GM18870 (cell line): Measurements from ENCODE around the gene MARCHF9.

Experiments used
- ATAC-seq: cut with Tn5 transposase; IDR thresholded peaks from one replicate; pipeline ENCODE4 v1.9.1; 2021; ENCODE audit warnings: moderate library complexity; ENCODE audit not compliant: unreplicated experiment

The MARCHF9 gene

DNA sequence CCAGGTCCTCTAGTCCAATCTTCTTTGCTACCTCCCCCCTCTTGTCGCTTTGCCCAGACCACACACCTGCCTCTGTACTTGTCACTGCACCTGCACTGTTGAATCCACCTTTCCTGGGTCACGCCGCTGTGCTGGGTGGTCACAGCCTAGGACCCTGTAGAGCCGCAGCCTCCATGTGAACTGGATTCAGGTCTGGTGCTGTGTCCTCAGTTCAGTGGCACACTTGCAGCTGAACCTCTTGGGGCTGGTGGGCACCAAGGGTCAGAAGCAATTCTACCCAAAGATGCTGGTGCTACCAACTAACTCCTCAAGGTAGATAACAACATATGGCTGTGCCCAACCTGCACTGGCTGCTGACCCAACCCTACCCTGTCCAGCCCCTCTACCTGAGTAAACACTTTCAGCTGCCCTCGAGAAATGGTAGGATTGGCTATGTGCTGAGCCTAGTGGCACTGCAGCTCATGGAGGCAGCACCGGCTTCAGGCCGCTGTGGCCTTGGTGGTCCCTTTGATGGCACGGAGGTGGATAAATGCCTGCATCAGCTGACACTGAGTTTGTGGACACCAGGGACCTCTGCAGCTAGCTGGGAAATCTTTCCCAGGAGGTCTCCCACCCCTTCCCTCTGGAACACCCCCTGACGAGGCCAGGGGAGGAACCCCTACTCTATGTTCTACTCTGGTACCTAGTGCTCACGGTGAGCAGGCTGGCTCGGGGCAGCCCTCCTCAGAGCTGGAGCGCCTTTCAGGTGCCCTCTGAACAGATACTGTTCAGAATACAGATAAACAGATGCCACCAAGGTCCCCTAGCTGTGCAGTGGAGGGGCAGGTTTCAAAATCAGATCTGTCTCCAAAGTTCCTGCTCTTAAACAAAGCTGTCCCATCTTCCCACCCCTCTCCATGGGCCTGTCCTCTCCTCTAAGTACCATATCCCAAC lies 30.6 kb upstream of the MARCHF9 start:
- no peak for ATAC-seq

DNA sequence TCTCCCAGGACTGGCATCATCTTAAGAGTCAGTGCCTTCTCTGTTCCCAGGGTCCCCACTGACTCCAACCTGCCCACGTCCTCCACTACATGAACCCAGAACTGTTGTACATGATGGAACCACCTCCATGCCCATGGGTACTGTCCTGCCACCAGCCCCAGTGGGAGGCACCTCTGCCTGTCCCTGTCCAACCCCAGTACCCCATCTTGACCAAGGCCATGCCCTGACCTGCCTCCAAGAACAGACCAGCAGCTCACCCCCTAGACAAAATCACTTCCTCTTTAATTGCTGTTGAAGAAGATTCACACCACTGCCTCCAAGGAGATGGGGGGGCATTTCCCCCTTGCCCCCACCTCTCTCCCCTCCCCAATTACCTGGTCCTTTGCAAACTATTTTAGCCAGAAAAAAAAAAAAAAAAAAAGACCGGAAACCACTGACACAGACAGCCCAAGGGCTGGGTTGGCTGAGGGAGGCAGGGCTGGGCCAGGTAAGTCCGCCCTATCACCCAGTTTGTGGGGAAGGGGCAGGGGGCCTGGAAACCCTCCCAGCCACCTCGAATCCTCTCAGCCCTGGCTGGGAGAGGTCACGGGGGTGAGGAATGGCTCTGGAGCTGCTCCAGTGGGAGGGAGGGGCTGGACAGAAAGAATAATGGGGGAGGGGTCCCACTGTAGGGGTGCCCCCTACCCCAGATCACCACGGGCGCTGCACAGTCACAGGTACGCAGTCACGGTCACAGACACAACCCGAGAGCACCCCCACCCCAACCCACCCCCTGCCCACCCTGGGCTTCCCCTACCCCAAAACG lies 29.8 kb upstream of the MARCHF9 start:
- ATAC-seq = no peak

DNA sequence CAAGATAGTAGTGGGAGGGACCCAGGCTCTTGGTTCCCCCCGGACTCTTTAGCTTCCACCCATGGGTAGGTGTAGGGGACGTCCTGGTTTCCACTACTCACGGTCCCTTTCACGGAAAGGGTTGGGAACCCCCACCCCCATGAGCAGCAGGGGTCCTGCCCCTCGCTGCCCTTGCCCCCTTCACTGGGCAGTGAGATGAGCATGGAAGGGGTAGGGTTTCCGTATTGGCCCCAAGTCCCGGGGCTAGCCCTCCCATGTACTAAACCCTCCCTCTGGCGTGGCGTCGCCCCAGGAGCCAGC lies 29.1 kb upstream of the MARCHF9 start:
- ATAC-seq = no peak

DNA sequence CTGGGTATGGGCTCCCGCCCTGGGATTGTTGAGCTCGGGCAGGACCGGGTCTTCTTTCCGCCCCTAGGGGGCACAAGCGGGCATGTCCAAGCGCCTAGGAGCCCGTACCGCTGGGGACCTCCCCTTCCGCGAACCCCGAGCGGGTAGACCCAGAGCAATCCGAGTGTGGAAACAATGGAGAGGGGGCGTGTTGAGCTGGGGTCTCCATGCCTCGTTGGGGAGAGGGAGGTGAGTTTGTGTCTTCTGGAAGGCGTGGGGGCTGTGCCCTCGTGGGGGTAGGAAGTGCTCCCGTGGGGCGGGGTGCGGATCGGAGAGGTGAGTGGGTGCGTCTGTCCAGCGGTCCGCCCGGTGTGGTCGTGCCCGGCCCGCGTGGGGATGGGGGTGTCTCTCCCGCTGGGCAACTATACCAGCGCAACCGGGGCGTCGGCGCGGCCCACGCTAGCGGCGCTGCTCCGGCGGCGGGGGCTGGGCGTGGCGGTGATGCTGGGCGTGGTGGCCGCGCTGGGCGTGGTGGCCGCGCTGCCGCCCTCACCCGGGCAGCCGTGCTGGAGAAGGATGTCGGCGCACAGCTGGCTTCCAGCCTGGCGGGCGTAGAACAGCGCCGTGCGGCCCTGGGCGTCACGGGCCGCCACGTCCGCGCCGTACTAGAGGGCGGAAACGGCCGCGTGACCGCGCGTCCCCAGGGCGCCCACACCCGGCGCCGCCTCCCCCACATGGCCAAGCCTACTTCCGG lies 28.6 kb upstream of the MARCHF9 start:
- no peak for ATAC-seq

DNA sequence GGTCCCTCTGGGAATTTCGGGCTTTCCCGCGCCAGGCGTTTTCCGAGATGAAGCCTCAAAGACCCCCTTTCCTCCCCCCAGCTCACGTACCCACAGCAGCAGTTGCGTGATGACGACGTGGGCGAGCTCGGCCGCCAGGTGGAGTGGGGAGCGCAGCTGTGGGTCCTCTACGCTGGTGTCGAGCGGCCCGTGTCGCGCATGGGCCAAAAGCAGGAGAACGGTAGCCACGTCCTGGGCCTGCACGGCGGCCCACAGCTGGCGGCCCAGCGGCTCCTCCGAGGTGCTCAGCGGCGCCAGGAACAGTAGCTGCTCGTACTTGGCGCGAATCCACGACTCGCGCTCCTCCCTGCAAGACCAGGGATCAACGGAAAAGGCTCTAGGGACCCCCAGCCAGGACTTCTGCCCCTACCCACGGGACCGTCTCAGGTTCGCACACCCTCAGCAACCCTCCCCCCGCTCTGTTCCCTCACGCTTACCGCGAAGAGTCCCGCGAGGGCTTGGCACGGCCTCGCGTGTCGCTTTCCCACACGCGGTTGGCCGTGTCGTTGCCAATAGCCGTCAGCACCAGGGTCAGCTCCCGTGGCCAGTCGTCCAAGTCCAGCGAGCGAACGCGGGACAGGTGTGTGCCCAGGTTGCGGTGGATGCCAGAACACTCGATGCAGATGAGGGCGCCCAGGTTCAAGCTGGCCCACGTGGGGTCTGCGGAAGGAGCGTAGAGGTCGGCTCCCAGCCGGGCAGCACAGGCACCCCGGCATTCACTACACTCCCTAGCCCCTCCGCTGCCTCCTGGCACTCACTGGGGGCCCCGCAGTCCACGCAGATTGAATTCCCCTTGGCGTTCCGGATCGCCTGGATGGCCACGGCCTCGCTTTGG lies 27.8 kb upstream of the MARCHF9 start:
- ATAC-seq = no peak

DNA sequence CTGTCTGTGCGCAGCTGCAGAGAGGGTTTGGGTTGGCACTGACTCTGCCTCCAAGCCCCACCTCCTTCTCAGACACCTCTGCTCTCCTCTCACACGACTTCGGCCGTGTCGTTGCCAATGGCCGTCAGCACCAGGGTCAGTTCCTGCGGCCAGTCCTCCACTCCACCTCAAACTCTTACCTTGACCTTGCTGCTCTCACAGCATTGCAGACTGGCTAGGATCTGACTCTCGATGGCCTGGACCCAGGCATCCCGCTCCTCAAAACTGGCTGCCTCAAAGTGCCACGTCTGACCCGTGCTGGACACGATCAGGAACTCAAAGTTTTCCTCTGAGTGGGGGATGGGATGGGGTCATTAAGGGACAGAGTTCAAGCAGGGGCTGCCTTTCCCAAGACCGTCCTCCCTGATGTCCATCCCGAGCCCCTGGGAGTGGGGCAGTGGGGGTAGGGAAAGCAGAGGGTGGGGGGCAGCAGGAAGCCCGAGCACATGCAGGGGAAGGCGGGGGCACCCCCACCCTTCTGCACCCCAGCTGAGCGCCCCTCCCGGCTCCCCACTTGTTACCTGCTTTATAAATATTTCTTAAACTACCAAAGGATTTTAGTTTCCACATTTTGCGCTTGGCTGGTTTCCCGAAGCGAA lies 27.0 kb upstream of the MARCHF9 start:
- ATAC-seq = no peak

DNA sequence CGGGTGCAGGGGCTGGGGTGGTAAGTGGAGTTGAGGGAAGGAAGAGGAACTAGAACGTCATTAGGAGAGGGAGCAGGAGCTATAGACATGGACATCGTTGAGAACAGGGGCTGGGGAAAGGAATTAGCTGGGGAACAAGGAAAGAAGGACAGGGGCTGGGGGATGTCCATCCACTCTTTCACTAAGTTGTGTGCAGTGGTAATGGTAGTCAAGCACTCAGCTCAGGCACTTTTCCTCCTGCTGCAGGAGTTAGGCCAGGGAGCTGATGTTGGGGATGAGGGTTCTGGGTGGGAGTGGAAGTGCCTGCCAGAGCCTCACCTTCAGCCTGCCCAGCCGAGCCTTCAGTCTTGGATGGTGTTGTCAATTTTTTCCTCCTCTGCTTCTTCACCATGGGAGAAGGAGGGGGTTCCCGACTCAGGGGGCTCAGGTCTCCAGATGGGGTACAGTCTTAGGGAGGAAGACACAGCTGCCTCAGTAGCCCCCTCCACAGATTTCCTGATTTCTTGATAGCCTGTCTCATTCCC lies 25.5 kb upstream of the MARCHF9 start:
- ATAC-seq = no peak

DNA sequence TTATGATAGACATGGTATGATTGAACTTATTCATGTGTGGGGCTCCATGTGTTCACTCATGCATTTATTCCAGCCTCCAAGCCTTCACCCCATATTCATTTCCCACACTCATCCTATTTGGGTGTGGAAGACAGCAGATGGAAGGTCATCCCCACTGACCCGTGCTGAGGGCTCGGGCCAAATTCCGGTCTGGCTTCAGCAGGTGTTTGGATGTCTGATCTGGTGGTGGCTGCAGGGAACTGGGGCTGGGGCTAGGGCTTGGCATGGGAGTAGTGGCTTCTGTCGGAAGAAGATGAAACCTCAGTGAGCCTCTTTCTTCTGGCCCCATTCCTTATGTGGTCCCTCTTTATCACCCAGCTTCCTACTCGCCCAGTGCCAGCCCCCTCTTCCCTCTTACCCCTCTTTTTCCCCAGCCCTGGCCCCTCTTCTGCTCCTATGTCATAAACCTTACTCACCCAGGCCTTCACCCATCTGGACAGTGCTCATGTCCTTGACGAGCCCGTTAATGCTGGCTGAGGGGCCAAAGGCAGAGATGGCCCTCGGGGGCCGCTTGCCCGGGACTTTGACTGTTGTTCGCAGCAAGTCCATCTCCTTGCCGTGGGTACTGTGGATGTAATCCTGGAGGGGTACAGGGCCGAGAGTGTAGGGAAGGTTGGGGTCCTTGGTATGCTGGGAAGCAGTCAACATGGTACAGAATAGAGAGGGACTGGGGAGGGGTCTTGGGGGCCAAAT lies 24.4 kb upstream of the MARCHF9 start:
- ATAC-seq = no peak

DNA sequence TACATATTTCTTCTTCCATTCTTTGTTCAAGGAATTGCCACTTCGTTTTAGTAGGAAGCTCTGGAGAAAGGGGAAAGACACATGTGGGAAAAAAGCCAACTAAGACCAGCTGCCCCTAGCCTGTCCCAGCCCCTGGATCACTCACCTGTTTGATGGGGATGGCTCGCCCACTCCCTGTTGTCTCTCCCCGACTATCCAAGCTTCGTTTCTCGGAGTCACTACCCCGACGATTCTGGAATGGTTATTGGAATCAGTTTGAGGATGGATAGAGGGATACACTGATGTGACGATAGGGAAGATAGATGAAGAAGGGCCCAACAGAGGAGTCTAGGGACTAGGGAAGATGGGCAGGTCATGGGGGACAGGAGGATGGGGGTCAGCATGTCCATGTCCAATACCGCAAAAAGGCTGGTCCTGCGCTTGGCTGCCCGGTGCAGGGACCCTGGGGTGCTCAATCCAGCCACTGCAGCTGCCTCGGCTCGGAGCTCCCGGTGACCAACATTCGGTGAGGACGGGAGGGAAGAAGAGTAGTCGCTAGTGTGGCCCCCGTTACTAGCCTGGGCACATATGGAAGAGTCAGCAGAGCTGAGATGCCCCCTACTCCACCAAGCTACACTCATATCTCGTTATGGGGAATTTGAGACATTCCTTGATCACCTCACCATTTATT lies 23.4 kb upstream of the MARCHF9 start:
- ATAC-seq = no peak

DNA sequence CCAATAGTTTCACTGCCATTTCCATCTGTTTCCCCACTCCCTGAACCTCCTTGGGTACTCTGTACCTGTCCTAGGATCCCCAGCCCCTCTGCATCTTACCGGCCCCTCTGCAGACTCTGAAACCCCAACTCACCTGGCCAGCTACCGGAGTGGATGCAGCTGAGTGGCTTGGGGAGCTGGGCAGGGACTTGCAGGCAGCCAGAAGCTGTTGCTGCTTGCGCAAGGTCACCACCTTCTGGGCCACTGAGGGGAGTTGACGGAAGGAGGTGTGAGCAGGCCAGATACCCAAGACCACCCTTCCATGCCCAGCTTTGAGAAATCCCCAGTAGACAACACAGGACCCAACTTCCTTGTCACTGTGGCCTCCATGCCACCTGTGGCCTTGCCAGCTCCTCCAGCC lies 22.6 kb upstream of the MARCHF9 start:
- ATAC-seq = no peak

DNA sequence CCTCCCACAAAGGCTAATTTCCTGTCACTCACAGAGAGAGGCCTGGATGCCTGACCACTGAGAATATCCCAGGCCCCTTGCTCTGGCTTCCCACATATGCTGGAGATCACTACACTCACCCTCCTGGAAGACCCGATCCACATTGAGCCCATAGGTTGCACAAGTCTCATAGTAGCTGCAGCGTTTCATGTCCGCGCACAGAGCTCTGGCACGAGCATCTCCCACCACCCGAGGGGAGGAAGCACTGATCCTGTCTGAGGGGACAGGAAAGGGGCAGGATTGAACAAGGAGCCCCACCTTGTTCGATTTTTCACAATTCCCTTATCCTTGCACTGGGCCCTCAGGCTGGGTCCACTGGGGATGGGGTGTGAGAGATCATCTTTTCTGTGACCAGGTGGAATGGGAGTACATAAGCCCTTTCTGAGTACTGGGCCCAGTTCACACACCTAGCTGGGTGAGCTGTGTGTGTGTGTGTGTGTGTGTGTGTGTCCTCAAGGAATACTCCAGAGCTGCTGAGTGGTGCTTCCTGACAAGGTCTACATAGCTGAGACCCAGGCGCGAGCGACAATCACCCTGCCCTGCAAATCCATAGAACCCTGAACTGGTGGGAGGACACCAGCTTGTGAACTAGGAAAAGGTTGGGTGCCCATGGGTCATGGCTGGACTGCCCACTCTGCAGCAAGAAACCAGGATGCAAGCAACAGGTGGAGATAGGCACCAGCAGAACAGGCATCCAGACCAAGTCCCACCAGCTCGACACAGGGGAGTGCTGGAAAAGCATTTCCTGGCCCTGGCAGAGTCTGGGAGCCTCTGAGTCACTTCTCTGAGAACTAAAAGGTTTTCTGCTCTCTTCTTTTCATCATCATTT lies 21.9 kb upstream of the MARCHF9 start:
- ATAC-seq = no peak

DNA sequence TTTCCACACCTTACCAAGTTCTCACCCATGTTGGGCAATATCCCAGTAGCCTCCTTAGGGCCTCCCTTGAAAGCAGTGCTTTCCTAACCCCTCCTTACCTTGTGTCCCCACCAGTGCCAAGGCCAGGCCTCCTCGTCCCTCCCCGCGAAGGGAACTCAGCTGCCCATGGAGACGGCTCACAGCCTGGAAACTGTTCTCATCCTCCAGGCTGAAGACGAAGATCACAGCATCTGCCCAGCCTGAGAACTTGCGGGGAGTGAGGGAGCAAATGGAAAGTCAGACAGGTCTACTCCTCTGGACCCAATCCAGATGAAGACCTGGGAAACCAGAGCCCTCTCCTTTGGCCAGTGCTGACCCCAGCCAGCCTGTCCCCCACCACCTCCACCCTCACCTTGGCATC lies 21.0 kb upstream of the MARCHF9 start:
- no peak for ATAC-seq

DNA sequence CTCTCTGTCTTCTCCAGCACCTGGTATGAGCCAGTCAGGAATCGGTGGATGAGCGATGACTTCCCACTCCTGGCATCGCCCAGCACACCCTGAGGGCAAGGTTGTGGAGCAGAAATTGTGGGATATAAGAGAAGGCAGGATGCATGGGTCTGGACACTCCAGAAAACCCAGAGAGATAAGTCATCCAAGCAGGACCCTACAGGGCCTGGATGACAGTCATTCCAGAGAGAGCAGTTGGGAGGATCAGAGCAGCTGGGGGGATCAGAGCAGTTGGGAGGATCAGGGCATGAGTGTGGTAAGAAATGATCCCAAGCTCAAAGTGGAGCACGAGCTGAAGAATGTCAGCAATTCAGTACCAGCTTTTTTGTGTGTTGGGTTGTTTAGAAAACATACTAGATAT lies 20.3 kb upstream of the MARCHF9 start:
- no peak for ATAC-seq

DNA sequence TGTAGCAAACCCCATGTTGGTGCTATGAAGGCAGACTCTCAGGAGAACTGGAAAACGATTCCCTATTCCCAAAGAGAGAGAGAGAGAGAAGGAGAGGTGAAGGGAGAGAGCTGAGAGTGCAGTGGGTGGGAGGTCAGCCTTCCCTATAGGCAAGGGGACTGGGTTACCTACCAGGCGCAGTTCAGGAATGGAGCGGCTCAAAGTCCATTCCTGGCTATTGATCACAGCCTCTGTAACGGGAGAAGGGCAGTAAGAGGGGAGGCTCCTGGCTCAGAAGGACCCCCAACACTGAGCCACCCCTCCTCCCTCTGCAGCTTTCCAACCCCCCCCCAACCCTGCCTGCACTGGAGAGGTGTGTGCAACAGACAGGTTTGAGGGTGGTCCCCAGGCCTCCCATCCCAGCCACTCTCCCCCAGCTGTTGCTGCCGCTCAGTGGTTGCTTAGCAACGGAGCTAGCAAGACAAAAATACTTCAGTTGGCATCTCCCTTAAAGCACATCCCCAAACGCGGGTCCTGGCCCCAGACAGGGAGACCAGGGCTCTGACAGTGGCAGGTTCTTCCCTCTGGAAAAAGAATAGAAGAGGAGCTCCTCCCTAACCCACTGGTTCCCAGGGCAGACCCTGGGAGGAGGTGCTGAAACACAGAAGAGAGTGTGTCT lies 19.6 kb upstream of the MARCHF9 start:
- ATAC-seq = no peak

DNA sequence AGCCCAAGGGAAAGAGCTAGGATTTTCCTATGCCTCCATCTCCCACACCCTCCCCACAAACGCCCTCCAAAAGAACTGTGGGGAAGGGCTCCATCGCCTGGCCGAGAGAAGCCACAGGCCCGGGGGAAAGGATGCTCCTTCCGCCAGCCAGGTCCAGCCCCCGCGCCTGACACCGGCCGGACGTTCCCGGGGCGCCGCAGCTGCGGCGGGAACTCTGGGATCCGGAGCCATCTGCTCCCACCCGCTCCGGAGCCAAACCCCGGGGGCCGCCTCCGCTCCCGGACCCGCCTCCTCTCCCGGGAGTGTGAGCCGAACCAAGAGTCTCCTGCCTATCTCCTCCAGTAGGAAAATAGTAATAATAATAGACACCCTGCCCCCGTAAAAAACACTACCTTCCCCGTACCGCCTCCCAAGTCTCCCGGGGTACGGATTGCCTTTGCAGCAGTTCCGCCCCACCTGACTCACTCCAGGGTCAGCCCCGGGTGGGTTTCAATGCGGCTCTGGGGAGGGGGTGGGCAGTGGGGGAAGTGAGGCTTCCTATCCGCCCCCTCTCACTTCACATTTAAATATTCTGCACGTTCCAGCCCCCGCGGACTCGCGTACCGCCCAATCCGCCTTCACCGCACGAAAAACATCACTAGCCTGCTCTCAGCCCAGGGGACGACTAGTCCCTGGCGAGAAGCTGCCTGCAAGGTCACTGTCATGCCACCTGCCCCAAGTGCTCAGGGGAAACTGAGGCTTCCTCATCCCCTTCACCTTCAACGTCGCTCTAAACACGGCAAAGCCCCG lies 18.8 kb upstream of the MARCHF9 start:
- ATAC-seq = no peak

DNA sequence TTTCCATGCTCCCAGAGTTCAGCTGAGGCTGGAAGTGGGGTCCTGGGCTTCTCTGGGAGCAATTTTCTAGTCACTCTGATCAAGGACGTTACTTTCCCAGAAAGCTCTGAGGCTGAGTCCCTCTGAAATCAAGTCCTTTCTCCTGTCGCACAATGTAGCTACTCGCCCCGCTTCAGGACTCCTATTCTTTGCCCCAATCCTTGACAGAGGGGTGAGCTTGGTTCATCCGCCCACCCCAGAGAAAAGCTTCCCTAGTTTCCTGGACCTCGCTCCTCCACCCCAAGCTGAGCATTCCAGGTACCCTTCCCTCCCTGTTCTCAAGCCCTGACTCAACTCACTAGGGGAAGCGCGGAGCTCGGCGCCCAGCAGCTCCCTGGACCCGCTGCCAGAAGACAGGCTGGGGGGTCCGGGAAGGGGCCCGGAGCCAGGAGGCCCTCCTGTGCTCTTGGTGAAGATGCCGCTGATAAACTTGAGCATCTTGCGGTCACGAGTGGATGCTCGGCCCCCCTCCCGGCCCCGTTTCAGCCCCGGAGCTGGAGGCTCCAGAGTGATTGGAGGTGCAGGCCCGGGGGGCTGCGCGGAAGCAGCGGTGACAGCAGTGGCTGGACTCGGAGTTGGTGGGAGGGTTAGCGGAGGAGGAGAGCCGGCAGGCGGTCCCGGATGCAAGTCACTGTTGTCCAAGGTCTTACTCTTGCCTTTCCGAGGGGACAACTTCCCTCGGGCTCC lies 18.0 kb upstream of the MARCHF9 start:
- no peak for ATAC-seq
